SU-DHL-6 (cell line): ENCODE measurements around the gene GABRA4.

Experiments
- CTCF ChIP-seq: fragments of 200-600 bp; sonication (generic); IDR thresholded peaks from one replicate; pipeline ENCODE4 v1.5.1; 2017; ENCODE audit warnings: antibody characterized with exemption, mild to moderate bottlenecking, low read length, moderate library complexity; ENCODE audit not compliant: insufficient read depth, poor library complexity, severe bottlenecking
- EZH2phosphoT487 ChIP-seq: fragments of 200-600 bp; sonication (generic), shearing (Covaris generic); conservative IDR thresholded peaks from 2 replicates; pipeline ENCODE4 v1.6.1; 2018; ENCODE audit warnings: mild to moderate bottlenecking, antibody characterized with exemption, low read length, moderate library complexity, mixed read lengths

- TF ChIP-seq CTCF, result no peak
- TF ChIP-seq EZH2phosphoT487, result no peak
These were observed 6.2 kb upstream of the GABRA4 start for GRCh38 chr4:46999566-46999965.
